ENCODE results near the gene ZNF497. TPM values are rescaled to one million over a fixed set of nuclear protein-coding genes. Genes with fewer than 3 reads are reported as not detected.
A peak's percentile ranks its signal among the peaks of the same experiment; 100 is the strongest.

ZNF497 gene
- total and polyA plus RNA-seq, 9 of the 15 experiments (the other 6 are each of a cell fraction or from before 2014, with no cell fraction given), result 0.06 to 0.98 (median 0.44) TPM; not detected in 1

- FAIRE-seq (no peak), DNase-seq (ENCODE audit: extremely low read depth in 1 of 4, low spot score in 3 of 4) (no peak), ATAC-seq (no peak)
- 73% methylated on average over 16 of the region's 19 CpGs for whole genome bisulfite sequencing (ENCODE audit: insufficient coverage, low coverage, missing lambda C conversion rate)
- no peaks in the 10 kb centered on the region for H4K20me1 ChIP-seq (replicated peaks; ENCODE audit: control insufficient read depth, insufficient read depth, low read length)
- no peak overlapping the region for H2AFZ ChIP-seq (ENCODE audit: low read depth, low read length)
- in situ Hi-C loops (cut with MboI), result no loop called here
- no TSS peak for BruUV-seq (replicated peaks)
- no peaks in the 10 kb centered on the region for H3K9me3 ChIP-seq (replicated peaks; ENCODE audit: control insufficient read depth, insufficient read depth, low read depth, low read length)
- H3K4me1 ChIP-seq (replicated peaks in 1 of 2; ENCODE audit: control insufficient read depth in 2 of 2, insufficient read depth in 2 of 2, low read length in 2 of 2), result peaks cover 7 to 39% of the 10 kb centered on the region in 2 experiments; a peak in 3 of 5 replicates
- H3K9ac ChIP-seq (ENCODE audit: insufficient read depth in 1 of 2, low read depth in 2 of 2, low read length in 2 of 2), result no peak overlapping the region; a peak in 1 of 4 replicates
- no peaks in the 10 kb centered on the region for H3K27me3 ChIP-seq (ENCODE audit: control insufficient read depth in 2 of 2, insufficient read depth in 2 of 2, low read length in 2 of 2)
- intact Hi-C loops (cut with micrococcal nuclease), result no loop called here
- no peak overlapping the region for H3K27ac ChIP-seq (ENCODE audit: extremely low read depth, low read depth, low read length)
- ChIA-PET CTCF (ENCODE audit: low intra/inter-chr PET ratio) (no interaction called here), POLR2A (no interaction called here)
- H3K4me2 ChIP-seq (ENCODE audit: insufficient read depth, low read length), result no peak overlapping the region
- H3K4me3 ChIP-seq, result no peak overlapping the region
- no peaks in the 10 kb centered on the region for H3K9me1 ChIP-seq (ENCODE audit: control insufficient read depth, insufficient read depth, low read length)
- H3K36me3 ChIP-seq (ENCODE audit: control insufficient read depth, insufficient read depth, low read length), result no peaks in the 10 kb centered on the region
- no peak for TF ChIP-seq RFX1 (IDR thresholded peaks at IDR 0.05)
- peak; percentile 56 for TF ChIP-seq POLR2G (IDR thresholded peaks at IDR 0.05; ENCODE audit: low read depth, low read length)
- peaks cover 7% of the 10 kb centered on the region; the same call in 1 of the 3 replicates for H3K79me2 ChIP-seq (ENCODE audit: control insufficient read depth, insufficient read depth, low read length)
These were observed 4.9 kb downstream of the ZNF497 start for GRCh38 chr19:58357481-58358145.

- no peak overlapping the region for H3K4me3 ChIP-seq
- intact Hi-C loops (cut with micrococcal nuclease) (no loop called here), in situ Hi-C loops (cut with MboI) (no loop called here)
- no peaks in the 10 kb centered on the region for H3K9me1 ChIP-seq (ENCODE audit: control insufficient read depth, insufficient read depth, low read length)
- peaks cover 7 to 37% of the 10 kb centered on the region in 2 experiments; a peak in 3 of 5 replicates for H3K4me1 ChIP-seq (replicated peaks in 1 of 2; ENCODE audit: control insufficient read depth in 2 of 2, insufficient read depth in 2 of 2, low read length in 2 of 2)
- no peak for FAIRE-seq
- 92% methylated on average over 42 of the region's 75 CpGs for WGBS (ENCODE audit: insufficient coverage, low coverage, missing lambda C conversion rate)
- H2AFZ ChIP-seq (ENCODE audit: low read depth, low read length), result no peak overlapping the region
- no peaks in the 10 kb centered on the region for H3K27me3 ChIP-seq (ENCODE audit: control insufficient read depth in 2 of 2, insufficient read depth in 2 of 2, low read length in 2 of 2)
- H3K4me2 ChIP-seq (ENCODE audit: insufficient read depth, low read length), result no peak overlapping the region
- H3K36me3 ChIP-seq (ENCODE audit: control insufficient read depth, insufficient read depth, low read length), result no peaks in the 10 kb centered on the region
- no peak overlapping the region for H3K27ac ChIP-seq (ENCODE audit: extremely low read depth, low read depth, low read length)
- no peak overlapping the region for H3K9ac ChIP-seq (ENCODE audit: insufficient read depth in 1 of 2, low read depth in 2 of 2, low read length in 2 of 2)
- POLR2A ChIA-PET, result interaction anchor here (1.2 kb wide), 1 partner anchor 11 kb away, joined by 3 read pairs; no protein-coding TSS in a partner anchor
- TF ChIP-seq FIP1L1 (IDR thresholded peaks at IDR 0.05; ENCODE audit: low read depth, low read length, poor library complexity, severe bottlenecking) (peak; percentile 58), POLR2H (tag; IDR thresholded peaks at IDR 0.05; ENCODE audit: low read depth) (no peak), POLR2G (IDR thresholded peaks at IDR 0.05; ENCODE audit: low read depth, low read length) (peak; percentile 13; the same call in 1 of the 2 replicates)
- no peaks in the 10 kb centered on the region for H4K20me1 ChIP-seq (replicated peaks; ENCODE audit: control insufficient read depth, insufficient read depth, low read length)
- CTCF ChIA-PET (ENCODE audit: low intra/inter-chr PET ratio), result no interaction called here
- H3K9me3 ChIP-seq (replicated peaks; ENCODE audit: control insufficient read depth, insufficient read depth, low read depth, low read length), result no peaks in the 10 kb centered on the region
- peaks cover 6% of the 10 kb centered on the region; the same call in 1 of the 3 replicates for H3K79me2 ChIP-seq (ENCODE audit: control insufficient read depth, insufficient read depth, low read length)
- no TSS peak for BruUV-seq (replicated peaks)
- ATAC-seq, result no peak
- DNase-seq (ENCODE audit: extremely low read depth in 1 of 4, low spot score in 3 of 4), result no peak
These were observed 5.6 kb downstream of the ZNF497 start for GRCh38 chr19:58356766-58357480.

Measured in K562 (cell line).